Tibial nerve (tissue), 4 donors: ENCODE results near the gene SELENON. TPM values are rescaled to one million over a fixed set of nuclear protein-coding genes. Genes with fewer than 3 reads are reported as not detected.

ENCODE experiments used
- DNase-seq, 2 donors: peaks; one replicate each; pipeline ENCODE4 v3.0.0-alpha.2; 2019; ENCODE audit warnings: low spot score in 2 of 2
- H3K27ac ChIP-seq, 4 donors: fragments of 200-600 bp; sonication (generic) in 3 of 4; one replicate each; pipeline ENCODE4 v1.5.1; 2017 to 2019; ENCODE audit warnings: mild to moderate bottlenecking in 1 of 4
- H3K27me3 ChIP-seq, 2 donors: fragments of 200-600 bp; sonication (generic) in 1 of 2; one replicate each; pipeline versions ENCODE4 v1.5.1 to v1.6.0; 2017 to 2019
- H3K36me3 ChIP-seq, 3 donors: fragments of 200-600 bp; sonication (generic); one replicate each; pipeline ENCODE4 v1.5.1; 2018 to 2019
- H3K4me1 ChIP-seq, 4 donors: fragments of 200-600 bp; sonication (generic) in 3 of 4; one replicate each; pipeline ENCODE4 v1.5.1; 2017 to 2019
- H3K4me3 ChIP-seq, 4 donors: fragments of 200-600 bp; sonication (generic) in 3 of 4; one replicate each; pipeline ENCODE4 v1.5.1; 2017 to 2019; ENCODE audit warnings: mild to moderate bottlenecking in 1 of 4, moderate library complexity in 1 of 4
- H3K9me3 ChIP-seq, 4 donors: fragments of 200-600 bp; sonication (generic) in 3 of 4; one replicate each; pipeline ENCODE4 v1.5.1; 2017 to 2019
- EP300 ChIP-seq, 2 donors: sonication (generic); formaldehyde crosslinking; IDR thresholded peaks; one replicate each; pipeline ENCODE4 v1.6.1; 2017; ENCODE audit warnings: antibody characterized with exemption in 2 of 2, mild to moderate bottlenecking in 1 of 2
- POLR2A ChIP-seq, 2 donors: fragments of 450-650 bp; IDR thresholded peaks; one replicate each; pipeline ENCODE4 v1.6.1; 2017; ENCODE audit warnings: antibody characterized with exemption in 2 of 2, mild to moderate bottlenecking in 2 of 2, moderate library complexity in 2 of 2
- WGBS, 2 donors: methylation state at CpG; one replicate each; pipeline ENCODE4 v1.1.5; 2018; 5-methylcytosine and 5-hydroxymethylcytosine counted together
- total RNA-seq, 4 donors: library from RNA; depleted of rRNA; stranded (reverse); fragments of >200 nt; gene quantifications; one replicate each; pipeline ENCODE4 v1.1.0, GENCODE V29; 2016
- TF ChIP-seq, protein P1 (sequence below), 5 experiments: fragments of 200-600 bp in 3 of 5; fragments of 450-650 bp in 2 of 5; sonication (generic) in 3 of 5; IDR thresholded peaks; one replicate each; pipeline ENCODE4 v1.5.1; 2016 to 2019; ENCODE audit warnings: antibody characterized with exemption in 5 of 5, mild to moderate bottlenecking in 3 of 5, moderate library complexity in 2 of 5

Gene SELENON
- total RNA-seq, 4 donors from 2014 or later: 17.6 to 54.0 (median 36.8) TPM

DNA sequence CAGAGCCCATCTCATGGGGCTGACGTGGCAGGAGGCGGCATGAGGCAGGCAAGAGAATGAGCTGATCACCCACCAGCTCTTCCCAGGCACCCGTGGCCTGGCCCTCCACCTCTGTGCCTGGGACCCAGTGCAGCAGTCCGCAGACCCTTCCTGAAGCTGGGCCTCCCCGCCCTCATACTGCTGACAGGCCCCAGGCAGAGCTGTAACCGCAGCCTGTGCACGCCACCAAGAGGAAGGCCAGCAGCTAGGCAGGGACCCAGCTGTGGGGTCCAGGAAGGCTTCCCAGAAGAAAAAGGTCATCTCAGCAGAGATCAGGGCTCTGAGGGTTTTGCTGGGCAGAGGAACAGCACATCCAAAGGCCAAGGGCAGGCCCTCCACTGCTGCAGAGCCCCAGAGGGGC lies 9.9 kb downstream of the SELENON start:
- Histone ChIP-seq H3K27ac (peak overlapping the region in 3 of 4 donors; percentile 16 to 84 (median 27)), H3K36me3 (peaks cover 0 to 80% (median 0%) of the 10 kb centered on the region in 3 donors), H3K27me3 (no peaks in the 10 kb centered on the region), H3K4me1 (peaks cover 0 to 59% (median 36%) of the 10 kb centered on the region in 4 donors), H3K4me3 (no peak overlapping the region), H3K9me3 (no peaks in the 10 kb centered on the region)
- DNase-seq: no peak
- WGBS, 2 donors: 75 to 79% methylated on average over 5 to 7 of the region's 7 CpGs
- TF ChIP-seq EP300 (IDR thresholded peaks at IDR 0.05): no peak
- TF ChIP-seq, protein P1, sequence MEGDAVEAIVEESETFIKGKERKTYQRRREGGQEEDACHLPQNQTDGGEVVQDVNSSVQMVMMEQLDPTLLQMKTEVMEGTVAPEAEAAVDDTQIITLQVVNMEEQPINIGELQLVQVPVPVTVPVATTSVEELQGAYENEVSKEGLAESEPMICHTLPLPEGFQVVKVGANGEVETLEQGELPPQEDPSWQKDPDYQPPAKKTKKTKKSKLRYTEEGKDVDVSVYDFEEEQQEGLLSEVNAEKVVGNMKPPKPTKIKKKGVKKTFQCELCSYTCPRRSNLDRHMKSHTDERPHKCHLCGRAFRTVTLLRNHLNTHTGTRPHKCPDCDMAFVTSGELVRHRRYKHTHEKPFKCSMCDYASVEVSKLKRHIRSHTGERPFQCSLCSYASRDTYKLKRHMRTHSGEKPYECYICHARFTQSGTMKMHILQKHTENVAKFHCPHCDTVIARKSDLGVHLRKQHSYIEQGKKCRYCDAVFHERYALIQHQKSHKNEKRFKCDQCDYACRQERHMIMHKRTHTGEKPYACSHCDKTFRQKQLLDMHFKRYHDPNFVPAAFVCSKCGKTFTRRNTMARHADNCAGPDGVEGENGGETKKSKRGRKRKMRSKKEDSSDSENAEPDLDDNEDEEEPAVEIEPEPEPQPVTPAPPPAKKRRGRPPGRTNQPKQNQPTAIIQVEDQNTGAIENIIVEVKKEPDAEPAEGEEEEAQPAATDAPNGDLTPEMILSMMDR (IDR thresholded peaks at IDR 0.05): no peak
- TF ChIP-seq POLR2A (IDR thresholded peaks at IDR 0.05): no peak

DNA sequence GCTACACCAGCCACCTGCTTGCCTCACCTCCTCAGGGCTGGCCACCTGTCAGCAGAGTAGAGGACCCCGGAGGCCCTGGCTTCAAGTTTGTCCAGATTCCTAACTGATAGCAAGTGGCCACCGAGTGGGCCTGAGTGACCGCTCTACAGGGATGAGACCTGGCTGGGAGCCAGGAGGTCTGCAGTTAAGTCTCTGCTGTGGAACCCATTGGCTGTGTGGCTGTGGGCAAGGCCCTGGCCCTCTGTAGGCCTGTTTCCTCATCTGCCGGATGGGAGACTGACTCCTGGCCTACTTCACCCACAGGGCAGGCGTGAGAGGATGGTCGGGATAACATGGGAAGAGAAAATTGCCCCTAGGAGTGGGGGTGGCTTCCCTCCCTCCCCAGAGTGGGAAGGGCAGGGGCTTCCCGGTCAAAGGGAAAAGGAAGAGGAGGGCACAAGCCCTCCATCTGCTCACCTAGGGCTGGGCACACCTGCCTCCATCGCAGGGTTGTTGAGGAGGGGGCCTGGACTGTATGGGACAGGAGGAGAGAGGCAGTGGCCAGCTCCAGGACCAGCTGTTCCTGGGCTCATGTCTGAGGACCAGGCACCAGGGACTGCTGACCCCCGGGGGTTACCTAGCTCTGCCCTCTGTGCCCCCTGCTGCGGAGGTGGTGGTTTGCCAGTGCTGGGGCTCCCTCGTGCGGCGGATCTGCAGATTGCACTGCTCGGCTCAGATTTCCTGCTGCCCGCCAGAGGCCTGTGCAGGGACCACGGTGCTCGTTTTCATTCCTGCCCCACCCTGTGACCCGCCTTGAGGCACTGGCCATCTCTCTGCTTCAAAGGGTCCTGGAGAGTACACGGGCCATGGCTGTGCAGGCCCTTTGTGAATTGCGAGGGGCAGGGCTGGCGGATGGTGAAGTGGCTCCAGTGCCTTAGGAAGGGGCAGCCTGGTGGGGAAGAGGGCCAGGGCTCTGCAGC lies 10.6 kb downstream of the SELENON start:
- H3K4me1 ChIP-seq: peaks cover 0 to 52% (median 30%) of the 10 kb centered on the region in 4 donors
- H3K9me3 ChIP-seq: no peaks in the 10 kb centered on the region
- H3K4me3 ChIP-seq: no peak overlapping the region
- WGBS, 2 donors: 35% methylated on average over 18 to 20 of the region's 21 CpGs
- TF ChIP-seq POLR2A (IDR thresholded peaks at IDR 0.05): no peak
- peak in 1 of 2 donors; percentile 16 for TF ChIP-seq EP300 (IDR thresholded peaks at IDR 0.05)
- TF ChIP-seq, protein P1 (IDR thresholded peaks at IDR 0.05): peak; percentile 90 to 96 (median 93)
- DNase-seq: peak; percentile 59 to 80
- no peaks in the 10 kb centered on the region for H3K27me3 ChIP-seq
- peak overlapping the region in 3 of 4 donors; percentile 27 to 84 (median 56) for H3K27ac ChIP-seq
- peaks cover 0 to 82% (median 0%) of the 10 kb centered on the region in 3 donors for H3K36me3 ChIP-seq

DNA sequence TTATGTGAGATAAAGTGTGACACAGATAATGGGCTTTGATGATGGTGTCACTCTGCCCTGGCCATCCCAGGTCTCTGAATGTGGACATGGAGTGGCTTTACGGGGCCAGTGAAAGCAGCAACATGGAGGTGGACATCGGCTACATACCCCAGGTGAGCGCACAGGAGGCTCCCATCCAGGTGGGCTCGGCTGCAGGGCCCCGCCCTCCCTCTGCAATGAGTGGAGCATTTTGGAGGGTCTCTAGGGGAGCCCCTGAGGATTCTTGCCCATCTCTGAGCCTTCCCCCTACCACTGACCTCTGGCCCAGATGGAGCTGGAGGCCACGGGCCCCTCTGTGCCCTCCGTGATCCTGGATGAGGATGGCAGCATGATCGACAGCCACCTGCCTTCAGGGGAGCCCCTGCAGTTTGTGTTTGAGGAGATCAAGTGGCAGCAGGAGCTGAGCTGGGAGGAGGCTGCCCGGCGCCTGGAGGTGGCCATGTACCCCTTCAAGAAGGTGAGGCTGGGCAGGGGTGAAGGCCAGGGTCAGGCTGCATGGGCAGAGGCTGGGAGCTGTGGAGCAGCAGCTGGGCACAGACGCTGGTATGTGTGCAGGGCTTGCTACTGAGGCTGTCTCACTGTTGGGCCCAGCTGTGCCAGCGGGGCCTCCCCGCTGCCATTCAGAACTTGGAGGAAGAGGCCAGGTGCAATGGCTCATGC lies 11.5 kb downstream of the SELENON start:
- Histone ChIP-seq H3K36me3 (peaks cover 0 to 91% (median 0%) of the 10 kb centered on the region in 3 donors), H3K4me3 (no peak overlapping the region), H3K27ac (no peak overlapping the region), H3K27me3 (no peaks in the 10 kb centered on the region), H3K4me1 (peaks cover 0 to 43% (median 21%) of the 10 kb centered on the region in 4 donors), H3K9me3 (no peaks in the 10 kb centered on the region)
- TF ChIP-seq, protein P1 (IDR thresholded peaks at IDR 0.05): no peak
- TF ChIP-seq POLR2A (IDR thresholded peaks at IDR 0.05): no peak
- TF ChIP-seq EP300 (IDR thresholded peaks at IDR 0.05): no peak
- WGBS, 2 donors: 91 to 93% methylated on average over 11 to 13 of the region's 13 CpGs
- DNase-seq: no peak

DNA sequence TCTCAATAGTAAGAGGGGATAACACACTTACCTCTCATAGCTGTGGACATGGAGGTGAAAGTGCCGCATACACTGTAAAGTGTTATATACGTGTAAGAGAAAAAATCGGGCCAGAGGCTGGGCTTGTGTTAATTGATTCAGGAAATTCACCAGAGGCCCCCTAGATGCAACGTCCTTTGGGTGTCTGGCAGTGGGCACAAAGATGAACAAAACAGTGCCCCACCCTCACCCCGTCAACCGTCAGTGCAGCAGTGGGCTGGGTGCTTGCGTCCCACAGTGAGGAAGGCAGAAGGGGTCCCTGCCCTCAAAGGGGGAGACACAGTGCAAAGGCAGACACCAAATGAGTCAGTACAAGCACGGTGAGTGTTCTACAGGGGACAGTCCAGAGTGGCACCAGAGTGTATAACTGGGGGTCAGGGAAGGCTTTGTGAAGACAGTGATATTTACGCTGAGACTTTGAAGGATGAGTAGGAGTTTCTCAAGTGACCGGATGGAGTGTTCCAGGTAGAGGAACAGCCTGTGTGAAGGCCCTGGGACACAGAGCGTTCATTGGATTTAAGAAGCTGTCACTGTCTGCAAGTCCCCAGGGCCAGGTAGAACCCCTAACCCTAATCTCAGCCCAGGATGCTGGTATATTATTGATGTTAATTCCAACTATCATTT lies 13.2 kb downstream of the SELENON start:
- H3K9me3 ChIP-seq: no peaks in the 10 kb centered on the region
- no peak for DNase-seq
- no peak for TF ChIP-seq EP300 (IDR thresholded peaks at IDR 0.05)
- TF ChIP-seq POLR2A (IDR thresholded peaks at IDR 0.05): no peak
- TF ChIP-seq, protein P1 (IDR thresholded peaks at IDR 0.05): no peak
- H3K4me3 ChIP-seq: no peak overlapping the region
- H3K27ac ChIP-seq: no peak overlapping the region
- WGBS, 2 donors: 78 to 81% methylated on average over 11 of the region's 11 CpGs
- H3K27me3 ChIP-seq: no peaks in the 10 kb centered on the region
- H3K36me3 ChIP-seq: peaks cover 0 to 84% (median 0%) of the 10 kb centered on the region in 3 donors
- H3K4me1 ChIP-seq: peaks cover 0 to 36% (median 12%) of the 10 kb centered on the region in 4 donors
